Measurements from ENCODE around the gene SCD5.
A peak's percentile ranks its signal among the peaks of the same experiment; 100 is the strongest.
"Not testable (repeated sequence)": the region's sequence is repeated elsewhere in the genome, so short reads cannot be mapped to it uniquely, and the experiment has no call there.

The SCD5 gene

GRCh38 chr4:82816874-82817273 is 18.3 kb upstream of the SCD5 start:
- H3K9ac ChIP-seq (ENCODE audit: low read length in 5 of 5); H3K9me3 ChIP-seq (ENCODE audit: control insufficient read depth in 5 of 5, low read length in 5 of 5); H3K27me3 ChIP-seq (ENCODE audit: control insufficient read depth in 5 of 5, insufficient read depth in 4 of 5, low read length in 5 of 5); H3K4me3 ChIP-seq (ENCODE audit: low read depth in 1 of 5, low read length in 5 of 5); H3K4me1 ChIP-seq (ENCODE audit: control insufficient read depth in 5 of 5, insufficient read depth in 5 of 5, low read length in 5 of 5); H3K27ac ChIP-seq (ENCODE audit: low read depth, low read length): not testable (repeated sequence)
- H3K36me3 ChIP-seq (ENCODE audit: control insufficient read depth in 5 of 5, insufficient read depth in 5 of 5, low read length in 5 of 5): peaks cover 28 to 52% (median 42%) of the 10 kb centered on the region in 5 donors

- no peak overlapping the region for H3K27ac ChIP-seq (ENCODE audit: low read depth, low read length)
- no peak overlapping the region for H3K4me3 ChIP-seq (ENCODE audit: low read depth in 1 of 5, low read length in 5 of 5)
- peaks cover 0 to 2% (median 0%) of the 10 kb centered on the region in 5 donors for H3K4me1 ChIP-seq (ENCODE audit: control insufficient read depth in 5 of 5, insufficient read depth in 5 of 5, low read length in 5 of 5)
- H3K9ac ChIP-seq (ENCODE audit: low read length in 5 of 5): no peak overlapping the region
- H3K36me3 ChIP-seq (ENCODE audit: control insufficient read depth in 5 of 5, insufficient read depth in 5 of 5, low read length in 5 of 5): peaks cover 8 to 24% (median 20%) of the 10 kb centered on the region in 5 donors
- no peaks in the 10 kb centered on the region for H3K27me3 ChIP-seq (ENCODE audit: control insufficient read depth in 5 of 5, insufficient read depth in 4 of 5, low read length in 5 of 5)
- H3K9me3 ChIP-seq (ENCODE audit: control insufficient read depth in 5 of 5, low read length in 5 of 5): no peaks in the 10 kb centered on the region
Observed at GRCh38 chr4:82814034-82814433, 15.4 kb upstream of the SCD5 start.

GRCh38 chr4:82811838-82812341 is 13.3 kb upstream of the SCD5 start:
- no peaks in the 10 kb centered on the region for H3K27me3 ChIP-seq (ENCODE audit: control insufficient read depth in 5 of 5, insufficient read depth in 4 of 5, low read length in 5 of 5)
- peaks cover 0 to 2% (median 2%) of the 10 kb centered on the region in 5 donors for H3K36me3 ChIP-seq (ENCODE audit: control insufficient read depth in 5 of 5, insufficient read depth in 5 of 5, low read length in 5 of 5)
- H3K4me3 ChIP-seq (ENCODE audit: low read depth in 1 of 5, low read length in 5 of 5): no peak overlapping the region
- peak overlapping the region in 1 of 5 donors; percentile 10 for H3K9ac ChIP-seq (ENCODE audit: low read length in 5 of 5)
- H3K4me1 ChIP-seq (ENCODE audit: control insufficient read depth in 5 of 5, insufficient read depth in 5 of 5, low read length in 5 of 5): peaks cover 0 to 2% (median 0%) of the 10 kb centered on the region in 5 donors
- H3K9me3 ChIP-seq (ENCODE audit: control insufficient read depth in 5 of 5, low read length in 5 of 5): no peaks in the 10 kb centered on the region
- H3K27ac ChIP-seq (ENCODE audit: low read depth, low read length): no peak overlapping the region

- peaks cover 0 to 2% (median 0%) of the 10 kb centered on the region in 5 donors for H3K4me1 ChIP-seq (ENCODE audit: control insufficient read depth in 5 of 5, insufficient read depth in 5 of 5, low read length in 5 of 5)
- no peak overlapping the region for H3K27ac ChIP-seq (ENCODE audit: low read depth, low read length)
- H3K4me3 ChIP-seq (ENCODE audit: low read depth in 1 of 5, low read length in 5 of 5): no peak overlapping the region
- no peaks in the 10 kb centered on the region for H3K9me3 ChIP-seq (ENCODE audit: control insufficient read depth in 5 of 5, low read length in 5 of 5)
- H3K27me3 ChIP-seq (ENCODE audit: control insufficient read depth in 5 of 5, insufficient read depth in 4 of 5, low read length in 5 of 5): no peaks in the 10 kb centered on the region
- H3K9ac ChIP-seq (ENCODE audit: low read length in 5 of 5): no peak overlapping the region
- no peaks in the 10 kb centered on the region for H3K36me3 ChIP-seq (ENCODE audit: control insufficient read depth in 5 of 5, insufficient read depth in 5 of 5, low read length in 5 of 5)
Observed at GRCh38 chr4:82811392-82811791, 12.8 kb upstream of the SCD5 start.

- H3K4me3 ChIP-seq (ENCODE audit: low read depth in 1 of 5, low read length in 5 of 5): no peak overlapping the region
- H3K36me3 ChIP-seq (ENCODE audit: control insufficient read depth in 5 of 5, insufficient read depth in 5 of 5, low read length in 5 of 5): no peaks in the 10 kb centered on the region
- H3K27me3 ChIP-seq (ENCODE audit: control insufficient read depth in 5 of 5, insufficient read depth in 4 of 5, low read length in 5 of 5): no peaks in the 10 kb centered on the region
- H3K9me3 ChIP-seq (ENCODE audit: control insufficient read depth in 5 of 5, low read length in 5 of 5): no peaks in the 10 kb centered on the region
- H3K27ac ChIP-seq (ENCODE audit: low read depth, low read length): no peak overlapping the region
- peaks cover 0 to 2% (median 0%) of the 10 kb centered on the region in 5 donors for H3K4me1 ChIP-seq (ENCODE audit: control insufficient read depth in 5 of 5, insufficient read depth in 5 of 5, low read length in 5 of 5)
- no peak overlapping the region for H3K9ac ChIP-seq (ENCODE audit: low read length in 5 of 5)
Observed at GRCh38 chr4:82810176-82810575, 11.6 kb upstream of the SCD5 start.

GRCh38 chr4:82809619-82810018 is 11.0 kb upstream of the SCD5 start:
- no peaks in the 10 kb centered on the region for H3K36me3 ChIP-seq (ENCODE audit: control insufficient read depth in 5 of 5, insufficient read depth in 5 of 5, low read length in 5 of 5)
- no peaks in the 10 kb centered on the region for H3K9me3 ChIP-seq (ENCODE audit: control insufficient read depth in 5 of 5, low read length in 5 of 5)
- H3K4me1 ChIP-seq (ENCODE audit: control insufficient read depth in 5 of 5, insufficient read depth in 5 of 5, low read length in 5 of 5): peaks cover 0 to 2% (median 0%) of the 10 kb centered on the region in 5 donors
- H3K4me3 ChIP-seq (ENCODE audit: low read depth in 1 of 5, low read length in 5 of 5): no peak overlapping the region
- H3K9ac ChIP-seq (ENCODE audit: low read length in 5 of 5): no peak overlapping the region
- H3K27me3 ChIP-seq (ENCODE audit: control insufficient read depth in 5 of 5, insufficient read depth in 4 of 5, low read length in 5 of 5): no peaks in the 10 kb centered on the region
- H3K27ac ChIP-seq (ENCODE audit: low read depth, low read length): no peak overlapping the region

GRCh38 chr4:82803746-82804145 is 5.2 kb upstream of the SCD5 start:
- Histone ChIP-seq H3K36me3 (ENCODE audit: control insufficient read depth in 5 of 5, insufficient read depth in 5 of 5, low read length in 5 of 5) (no peaks in the 10 kb centered on the region), H3K4me3 (ENCODE audit: low read depth in 1 of 5, low read length in 5 of 5) (no peak overlapping the region), H3K9me3 (ENCODE audit: control insufficient read depth in 5 of 5, low read length in 5 of 5) (no peaks in the 10 kb centered on the region), H3K27me3 (ENCODE audit: control insufficient read depth in 5 of 5, insufficient read depth in 4 of 5, low read length in 5 of 5) (peaks cover 2 to 12% (median 7%) of the 10 kb centered on the region in 5 donors), H3K27ac (ENCODE audit: low read depth, low read length) (no peak overlapping the region), H3K4me1 (ENCODE audit: control insufficient read depth in 5 of 5, insufficient read depth in 5 of 5, low read length in 5 of 5) (peaks cover 0 to 9% (median 7%) of the 10 kb centered on the region in 5 donors), H3K9ac (ENCODE audit: low read length in 5 of 5) (no peak overlapping the region)

GRCh38 chr4:82802911-82803310 is 4.3 kb upstream of the SCD5 start:
- Histone ChIP-seq H3K27ac (ENCODE audit: low read depth, low read length) (no peak overlapping the region), H3K36me3 (ENCODE audit: control insufficient read depth in 5 of 5, insufficient read depth in 5 of 5, low read length in 5 of 5) (no peaks in the 10 kb centered on the region), H3K9ac (ENCODE audit: low read length in 5 of 5) (no peak overlapping the region), H3K9me3 (ENCODE audit: control insufficient read depth in 5 of 5, low read length in 5 of 5) (no peaks in the 10 kb centered on the region), H3K4me3 (ENCODE audit: low read depth in 1 of 5, low read length in 5 of 5) (no peak overlapping the region), H3K27me3 (ENCODE audit: control insufficient read depth in 5 of 5, insufficient read depth in 4 of 5, low read length in 5 of 5) (peaks cover 2 to 12% (median 7%) of the 10 kb centered on the region in 5 donors), H3K4me1 (ENCODE audit: control insufficient read depth in 5 of 5, insufficient read depth in 5 of 5, low read length in 5 of 5) (peaks cover 0 to 16% (median 13%) of the 10 kb centered on the region in 5 donors)

- no peaks in the 10 kb centered on the region for H3K36me3 ChIP-seq (ENCODE audit: control insufficient read depth in 5 of 5, insufficient read depth in 5 of 5, low read length in 5 of 5)
- no peak overlapping the region for H3K4me3 ChIP-seq (ENCODE audit: low read depth in 1 of 5, low read length in 5 of 5)
- H3K27me3 ChIP-seq (ENCODE audit: control insufficient read depth in 5 of 5, insufficient read depth in 4 of 5, low read length in 5 of 5): peaks cover 2 to 20% (median 11%) of the 10 kb centered on the region in 5 donors
- peaks cover 0 to 25% (median 22%) of the 10 kb centered on the region in 5 donors for H3K4me1 ChIP-seq (ENCODE audit: control insufficient read depth in 5 of 5, insufficient read depth in 5 of 5, low read length in 5 of 5)
- no peak overlapping the region for H3K9ac ChIP-seq (ENCODE audit: low read length in 5 of 5)
- no peaks in the 10 kb centered on the region for H3K9me3 ChIP-seq (ENCODE audit: control insufficient read depth in 5 of 5, low read length in 5 of 5)
- H3K27ac ChIP-seq (ENCODE audit: low read depth, low read length): no peak overlapping the region
Observed at GRCh38 chr4:82801910-82802521, 3.4 kb upstream of the SCD5 start.

GRCh38 chr4:82799006-82799881 is 648 bp upstream of the SCD5 start:
- peak overlapping the region in 4 of 5 donors; percentile 22 to 59 (median 40) for H3K9ac ChIP-seq (ENCODE audit: low read length in 5 of 5)
- H3K27me3 ChIP-seq (ENCODE audit: control insufficient read depth in 5 of 5, insufficient read depth in 4 of 5, low read length in 5 of 5): peaks cover 2 to 26% (median 11%) of the 10 kb centered on the region in 5 donors
- no peaks in the 10 kb centered on the region for H3K9me3 ChIP-seq (ENCODE audit: control insufficient read depth in 5 of 5, low read length in 5 of 5)
- peak overlapping the region; percentile 65 to 88 (median 71) for H3K4me3 ChIP-seq (ENCODE audit: low read depth in 1 of 5, low read length in 5 of 5)
- H3K27ac ChIP-seq (ENCODE audit: low read depth, low read length): no peak overlapping the region
- no peaks in the 10 kb centered on the region for H3K36me3 ChIP-seq (ENCODE audit: control insufficient read depth in 5 of 5, insufficient read depth in 5 of 5, low read length in 5 of 5)
- H3K4me1 ChIP-seq (ENCODE audit: control insufficient read depth in 5 of 5, insufficient read depth in 5 of 5, low read length in 5 of 5): peaks cover 0 to 25% (median 22%) of the 10 kb centered on the region in 5 donors
